HG02588 (cell line): Measurements from ENCODE around the gene FNDC1.

Experiments
- ATAC-seq: cut with Tn5 transposase; IDR thresholded peaks from one replicate; pipeline ENCODE4 v1.9.1; 2021; ENCODE audit warnings: mild to moderate bottlenecking, moderate library complexity; ENCODE audit not compliant: unreplicated experiment

FNDC1 gene

GRCh38 chr6:159305159-159305558 lies 136.0 kb downstream of the FNDC1 start:
- no peak for ATAC-seq

- ATAC-seq: no peak
These were observed 136.8 kb downstream of the FNDC1 start for GRCh38 chr6:159305804-159306537.

GRCh38 chr6:159307246-159307790 lies 138.1 kb downstream of the FNDC1 start:
- no peak for ATAC-seq

- ATAC-seq: no peak
These were observed 139.0 kb downstream of the FNDC1 start for GRCh38 chr6:159308198-159308597.

DNA sequence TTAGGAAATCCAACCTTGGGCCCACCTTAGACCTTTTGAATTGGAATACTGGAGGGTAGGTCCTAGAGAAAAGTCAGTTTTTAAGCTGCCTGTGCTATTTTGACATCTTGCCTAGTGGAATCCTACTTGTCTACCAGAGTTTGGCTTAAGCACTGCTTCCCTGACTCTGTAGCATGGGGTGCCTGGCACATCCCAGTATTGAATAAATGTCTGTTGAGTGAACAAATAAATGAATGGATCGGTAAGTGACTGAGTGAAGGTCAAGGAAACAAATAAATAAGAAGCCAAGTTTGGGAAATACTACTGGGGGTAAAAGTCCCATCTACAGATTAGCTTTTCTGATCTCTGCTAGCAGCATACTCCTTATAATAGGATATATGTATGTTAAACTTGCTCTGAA lies 140.5 kb downstream of the FNDC1 start:
- ATAC-seq: no peak

DNA sequence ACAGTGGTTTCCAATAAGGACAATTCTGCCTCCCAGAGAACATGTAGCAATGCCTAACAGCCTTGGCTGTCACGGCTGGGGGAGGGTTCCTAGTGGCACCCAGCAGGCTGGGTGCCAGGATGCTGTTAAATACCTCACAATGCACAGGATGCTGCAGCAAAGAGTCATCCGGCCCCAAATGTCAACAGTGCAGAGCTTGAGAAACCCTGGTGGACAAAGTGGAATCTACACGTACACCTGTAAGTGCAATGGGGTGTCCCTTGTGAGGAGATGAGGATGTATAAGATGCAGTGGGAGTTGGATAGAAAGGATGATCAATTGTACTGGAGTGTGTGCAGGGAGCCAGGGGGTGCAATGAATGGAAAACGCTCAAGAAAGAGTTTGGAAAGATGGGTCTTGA lies 142.4 kb downstream of the FNDC1 start:
- ATAC-seq: no peak

GRCh38 chr6:159312206-159312605 lies 143.0 kb downstream of the FNDC1 start:
- ATAC-seq: no peak

GRCh38 chr6:159313018-159313417 lies 143.8 kb downstream of the FNDC1 start:
- ATAC-seq: no peak

- no peak for ATAC-seq
These were observed 146.4 kb downstream of the FNDC1 start for GRCh38 chr6:159315562-159315961.

DNA sequence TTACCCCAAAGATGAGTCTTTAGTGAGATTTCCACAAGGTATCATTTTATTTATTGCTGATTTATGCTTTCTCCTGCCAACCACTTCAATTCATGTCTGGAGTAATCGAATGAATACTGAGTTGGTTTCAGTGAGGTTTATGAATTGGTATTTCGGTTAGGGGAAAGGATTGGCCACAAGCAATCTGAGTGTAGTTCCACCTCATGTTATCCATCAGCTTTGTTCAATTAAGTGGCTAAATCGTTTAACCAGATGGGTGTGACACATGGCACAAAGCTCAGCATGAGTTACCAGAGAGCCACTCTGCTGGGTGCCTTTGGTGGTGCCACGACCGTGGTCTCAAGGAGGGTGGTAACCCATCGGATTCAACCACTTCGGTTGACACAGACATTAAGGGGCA lies 148.2 kb downstream of the FNDC1 start:
- ATAC-seq: no peak

GRCh38 chr6:159321267-159321666 lies 152.1 kb downstream of the FNDC1 start:
- ATAC-seq: no peak
